Osteoblast (primary cell): ENCODE results near the gene NKX1-2. TPM values are rescaled to one million over a fixed set of nuclear protein-coding genes. Genes with fewer than 3 reads are reported as not detected.

Experiments
- DNase-seq: peaks from one replicate; pipeline ENCODE4 v3.0.0; 2011; ENCODE audit warnings: low spot score, mixed read lengths; ENCODE audit not compliant: insufficient read length; ENCODE audit errors: missing footprints
- H2AFZ ChIP-seq: 2 replicates; pipeline ENCODE4 v1.6.0; 2011; ENCODE audit warnings: mild to moderate bottlenecking, low read length
- H3K27ac ChIP-seq: 2 replicates; pipeline ENCODE4 v1.5.1; 2011; ENCODE audit warnings: mild to moderate bottlenecking, low read depth, low read length, moderate library complexity
- H3K27me3 ChIP-seq: 2 replicates; pipeline ENCODE4 v1.6.0; 2012; ENCODE audit warnings: mild to moderate bottlenecking, control low read depth, inconsistent platforms, low read length, moderate library complexity; ENCODE audit not compliant: insufficient read depth
- H3K36me3 ChIP-seq: 2 replicates; pipeline ENCODE4 v1.5.1; 2011; ENCODE audit warnings: mild to moderate bottlenecking, low read length, control low read depth, moderate library complexity; ENCODE audit not compliant: insufficient read depth
- H3K4me1 ChIP-seq: 2 replicates; pipeline ENCODE4 v1.5.1; 2011; ENCODE audit warnings: mild to moderate bottlenecking, low read length, control low read depth, moderate library complexity; ENCODE audit not compliant: insufficient read depth
- H3K4me2 ChIP-seq: 2 replicates; pipeline ENCODE4 v1.6.0; 2011; ENCODE audit warnings: mild to moderate bottlenecking, low read length; ENCODE audit not compliant: insufficient read depth
- H3K4me3 ChIP-seq: fragments of 200-600 bp; sonication (generic); 3 replicates; pipeline ENCODE4 v1.5.1; 2012; ENCODE audit warnings: mild to moderate bottlenecking, low read length, inconsistent platforms; ENCODE audit not compliant: insufficient read depth
- H3K79me2 ChIP-seq: 2 replicates; pipeline ENCODE4 v1.6.0; 2012; ENCODE audit warnings: mild to moderate bottlenecking, low read length, control low read depth, inconsistent platforms; ENCODE audit not compliant: insufficient read depth
- H3K9me3 ChIP-seq: 2 replicates; pipeline ENCODE4 v1.5.1; 2011; ENCODE audit warnings: low read depth, low read length, control low read depth
- H4K20me1 ChIP-seq: 2 replicates; pipeline ENCODE4 v1.6.0; 2012; ENCODE audit warnings: mild to moderate bottlenecking, low read length, control low read depth; ENCODE audit not compliant: insufficient read depth
- CTCF ChIP-seq: IDR thresholded peaks from 2 replicates; pipeline ENCODE4 v1.5.1; 2011; ENCODE audit warnings: mild to moderate bottlenecking, low read depth, low read length, moderate library complexity; ENCODE audit errors: extremely low read depth
- total RNA-seq: library from RNA; depleted of rRNA; stranded (reverse); fragments of >200 nt; gene quantifications from 2 replicates; pipeline ENCODE4 v1.2.3, GENCODE V29; 2012

Gene NKX1-2
- total RNA-seq, 1 donor, result not detected

GRCh38 chr10:124409696-124410095 is 40.1 kb downstream of the NKX1-2 start:
- Histone ChIP-seq H4K20me1 (peaks cover 48% of the 10 kb centered on the region), H3K27me3 (no peaks in the 10 kb centered on the region), H3K36me3 (peaks cover 52% of the 10 kb centered on the region), H3K27ac (no peak overlapping the region), H3K4me1 (peaks cover 9% of the 10 kb centered on the region), H3K79me2 (peaks cover 56% of the 10 kb centered on the region), H3K9me3 (no peaks in the 10 kb centered on the region), H2AFZ (no peak overlapping the region), H3K4me2 (no peak overlapping the region), H3K4me3 (no peak overlapping the region)
- TF ChIP-seq CTCF, result no peak
- DNase-seq, result no peak

- H3K4me2 ChIP-seq, result no peak overlapping the region
- DNase-seq, result no peak
- H3K79me2 ChIP-seq, result peaks cover 42% of the 10 kb centered on the region
- H3K27me3 ChIP-seq, result no peaks in the 10 kb centered on the region
- no peaks in the 10 kb centered on the region for H3K4me1 ChIP-seq
- no peak overlapping the region for H2AFZ ChIP-seq
- peaks cover 61% of the 10 kb centered on the region for H3K36me3 ChIP-seq
- H3K9me3 ChIP-seq, result no peaks in the 10 kb centered on the region
- no peak for TF ChIP-seq CTCF
- H4K20me1 ChIP-seq, result peaks cover 39% of the 10 kb centered on the region
- no peak overlapping the region for H3K27ac ChIP-seq
- H3K4me3 ChIP-seq, result no peak overlapping the region
Observed at GRCh38 chr10:124408357-124408756, 41.5 kb downstream of the NKX1-2 start.

- Histone ChIP-seq H3K79me2 (peaks cover 33% of the 10 kb centered on the region), H4K20me1 (peaks cover 33% of the 10 kb centered on the region)
Observed at GRCh38 chr10:124407456-124407855, 42.4 kb downstream of the NKX1-2 start.

GRCh38 chr10:124403548-124403947 is 46.3 kb downstream of the NKX1-2 start:
- peak; percentile 78 for TF ChIP-seq CTCF
- Histone ChIP-seq H3K4me2 (no peak overlapping the region), H3K79me2 (peaks cover 4% of the 10 kb centered on the region), H3K9me3 (no peaks in the 10 kb centered on the region), H3K36me3 (peaks cover 79% of the 10 kb centered on the region), H2AFZ (peak overlapping the region; percentile 17), H3K27me3 (no peaks in the 10 kb centered on the region), H3K4me3 (no peak overlapping the region), H4K20me1 (peaks cover 15% of the 10 kb centered on the region), H3K4me1 (no peaks in the 10 kb centered on the region), H3K27ac (no peak overlapping the region)
- peak; percentile 77 for DNase-seq

More at GRCh38 chr10:124407456-124407855, 42.4 kb downstream of the NKX1-2 start:
- H3K4me3 ChIP-seq, result no peak overlapping the region
- no peak overlapping the region for H3K27ac ChIP-seq
- H3K9me3 ChIP-seq, result no peaks in the 10 kb centered on the region
- no peaks in the 10 kb centered on the region for H3K27me3 ChIP-seq
- H3K4me2 ChIP-seq, result no peak overlapping the region
- H3K36me3 ChIP-seq, result peaks cover 66% of the 10 kb centered on the region
- no peak overlapping the region for H2AFZ ChIP-seq
- DNase-seq, result no peak
- TF ChIP-seq CTCF, result no peak
- no peaks in the 10 kb centered on the region for H3K4me1 ChIP-seq
